Erythroblast (primary cell): ENCODE measurements around the gene RNF31.

Experiments used
- DNase-seq, 2 experiments: peaks; one replicate each; lab custom pipeline; 2025; lab: John Stamatoyannopoulos, UW
- GATA1 ChIP-seq: IDR thresholded peaks from 2 replicates; pipeline ENCODE4 v1.6.1; 2011; ENCODE audit warnings: low read depth, mild to moderate bottlenecking, control low read depth, low read length, moderate library complexity
- POLR2A ChIP-seq: IDR thresholded peaks from 2 replicates; pipeline ENCODE4 v1.6.1; 2011; ENCODE audit warnings: mild to moderate bottlenecking, low read length

The RNF31 gene

DNA sequence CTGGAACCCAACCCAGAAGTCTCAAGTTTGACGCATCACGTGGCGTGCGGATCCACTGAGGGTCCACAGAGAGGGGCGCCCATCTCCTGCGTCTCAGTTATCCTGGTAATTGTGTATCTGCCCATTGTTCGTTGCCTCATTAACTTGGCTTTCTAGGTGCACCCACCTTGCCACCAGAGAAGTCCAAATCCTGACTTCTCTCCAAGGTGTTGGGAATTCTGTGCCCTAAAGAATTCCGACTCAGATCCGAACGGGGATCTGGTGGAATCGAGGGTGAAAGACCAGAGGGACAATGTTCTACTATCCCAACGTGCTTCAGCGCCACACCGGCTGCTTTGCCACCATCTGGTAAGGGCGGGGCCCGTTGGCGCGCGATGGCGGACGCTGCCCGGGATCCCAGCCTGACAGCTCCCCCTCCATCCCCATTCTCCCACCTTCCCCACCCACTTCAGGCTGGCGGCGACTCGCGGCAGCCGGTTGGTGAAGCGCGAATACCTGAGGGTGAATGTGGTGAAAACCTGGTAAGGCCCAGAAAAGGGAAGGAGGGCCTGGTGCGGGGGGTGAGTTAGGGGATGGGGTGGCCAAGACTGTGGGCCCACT lies 25.1 kb downstream of the RNF31 start:
- no peak for DNase-seq
- TF ChIP-seq POLR2A (no peak), GATA1 (no peak)

GRCh38 chr14:24172871-24173281 lies 25.6 kb downstream of the RNF31 start:
- TF ChIP-seq GATA1 = no peak
- no peak for DNase-seq

GRCh38 chr14:24176599-24176998 lies 29.3 kb downstream of the RNF31 start:
- TF ChIP-seq GATA1 (no peak), POLR2A (no peak)
- DNase-seq = no peak

DNA sequence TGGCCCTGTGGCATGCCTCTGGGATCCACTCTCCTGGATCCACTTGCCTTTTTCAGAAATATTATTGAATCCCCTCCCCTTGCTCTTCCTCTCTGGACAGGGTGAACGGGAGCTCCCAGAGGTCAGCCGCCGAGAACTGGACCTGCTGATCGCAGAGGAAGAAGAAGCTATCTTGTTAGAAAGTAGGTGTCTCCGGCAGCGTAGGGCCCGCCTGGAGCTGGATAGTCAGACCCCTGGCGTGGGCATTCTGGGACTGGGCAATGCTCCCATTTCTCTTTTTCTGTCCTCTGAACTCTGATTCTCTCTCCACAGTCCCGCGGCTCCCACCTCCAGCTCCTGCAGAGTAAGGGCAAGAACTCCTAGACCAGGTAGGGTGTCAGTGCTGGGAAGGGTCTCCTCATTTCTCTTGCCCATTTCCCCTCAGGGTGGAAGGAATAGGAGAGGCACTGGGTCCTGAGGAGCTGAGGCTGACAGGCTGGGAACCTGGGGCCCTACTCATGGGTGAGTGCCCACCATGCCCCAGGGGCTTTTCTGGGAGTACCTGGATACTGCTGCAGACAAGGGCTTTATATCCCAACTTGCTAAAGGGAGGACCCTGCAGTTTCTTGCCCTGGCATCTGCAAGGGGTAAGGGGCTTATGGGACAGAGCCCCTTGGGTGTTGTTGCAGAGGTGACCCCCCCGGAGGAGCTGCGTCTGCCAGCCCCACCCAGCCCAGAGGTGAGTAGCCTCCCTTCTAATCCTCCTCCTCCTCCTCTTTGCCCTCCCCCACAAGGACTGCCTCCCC lies 29.9 kb downstream of the RNF31 start:
- TF ChIP-seq POLR2A (no peak), GATA1 (no peak)

GRCh38 chr14:24177891-24178290 lies 30.6 kb downstream of the RNF31 start:
- no peak for DNase-seq
- TF ChIP-seq POLR2A (no peak), GATA1 (no peak)

More for the DNA sequence above, 29.9 kb downstream of the RNF31 start:
- no peak for DNase-seq

DNA sequence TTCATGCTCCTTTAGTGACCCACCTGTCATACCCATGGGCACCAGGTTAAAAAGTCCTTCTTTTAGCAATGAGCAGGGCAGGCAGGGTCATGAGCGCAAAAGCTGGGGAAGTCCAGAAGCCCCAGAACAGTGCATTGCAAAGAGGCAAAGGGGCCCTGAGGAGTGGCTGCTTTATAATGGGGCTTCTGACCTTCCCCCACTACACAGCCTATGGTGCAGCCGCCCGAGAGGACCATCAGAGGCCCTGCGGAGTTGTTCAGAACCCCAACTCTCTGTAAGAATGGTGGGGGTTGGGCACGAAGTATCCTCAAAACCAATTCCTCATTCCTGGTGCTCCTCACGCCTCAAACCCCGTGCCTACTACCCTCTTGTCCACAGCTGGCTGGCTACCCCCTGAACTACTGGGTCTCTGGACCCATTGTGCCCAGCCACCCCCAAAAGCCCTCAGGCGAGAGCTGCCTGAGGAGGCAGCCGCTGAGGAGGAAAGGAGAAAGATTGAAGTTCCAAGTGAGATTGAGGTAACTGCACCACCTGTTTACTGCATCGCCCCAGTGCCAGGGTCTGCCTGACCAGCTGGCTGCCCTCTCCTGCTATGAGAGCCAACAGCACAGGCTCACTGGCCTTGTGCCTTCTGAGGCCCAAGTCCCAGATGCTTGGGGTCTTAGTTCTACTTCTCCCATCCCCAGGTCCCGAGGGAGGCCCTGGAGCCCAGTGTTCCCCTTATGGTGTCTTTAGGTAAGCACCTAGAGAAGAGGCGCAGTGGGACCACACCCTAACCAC lies 31.3 kb downstream of the RNF31 start:
- no peak for DNase-seq
- TF ChIP-seq POLR2A = no peak
- no peak for TF ChIP-seq GATA1

DNA sequence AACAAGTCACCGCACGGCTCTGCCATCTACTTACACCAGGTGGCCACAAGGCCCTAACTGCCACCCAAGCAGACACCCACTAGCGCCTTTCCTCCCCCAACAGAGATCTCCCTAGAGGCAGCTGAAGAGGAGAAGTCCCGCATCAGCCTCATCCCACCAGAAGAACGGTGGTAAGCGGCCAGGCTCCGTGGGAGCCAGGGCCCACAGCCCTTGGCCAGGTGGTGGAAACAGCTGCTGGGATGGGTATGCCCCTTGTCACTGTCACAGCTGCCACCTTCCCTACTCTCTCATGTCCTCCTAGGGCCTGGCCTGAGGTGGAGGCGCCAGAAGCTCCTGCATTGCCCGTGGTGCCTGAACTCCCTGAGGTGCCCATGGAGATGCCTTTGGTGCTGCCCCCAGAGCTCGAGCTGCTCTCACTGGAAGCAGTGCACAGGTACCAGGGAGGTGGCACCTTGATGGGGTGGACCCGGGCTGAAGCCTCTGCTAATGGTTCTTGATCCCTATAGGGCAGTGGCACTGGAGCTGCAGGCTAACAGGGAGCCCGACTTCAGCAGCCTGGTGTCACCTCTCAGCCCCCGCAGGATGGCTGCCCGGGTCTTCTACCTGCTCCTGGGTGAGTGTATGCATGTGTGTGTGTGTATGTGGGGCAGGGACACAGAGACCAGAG lies 32.1 kb downstream of the RNF31 start:
- DNase-seq = no peak
- TF ChIP-seq POLR2A (no peak), GATA1 (no peak)

DNA sequence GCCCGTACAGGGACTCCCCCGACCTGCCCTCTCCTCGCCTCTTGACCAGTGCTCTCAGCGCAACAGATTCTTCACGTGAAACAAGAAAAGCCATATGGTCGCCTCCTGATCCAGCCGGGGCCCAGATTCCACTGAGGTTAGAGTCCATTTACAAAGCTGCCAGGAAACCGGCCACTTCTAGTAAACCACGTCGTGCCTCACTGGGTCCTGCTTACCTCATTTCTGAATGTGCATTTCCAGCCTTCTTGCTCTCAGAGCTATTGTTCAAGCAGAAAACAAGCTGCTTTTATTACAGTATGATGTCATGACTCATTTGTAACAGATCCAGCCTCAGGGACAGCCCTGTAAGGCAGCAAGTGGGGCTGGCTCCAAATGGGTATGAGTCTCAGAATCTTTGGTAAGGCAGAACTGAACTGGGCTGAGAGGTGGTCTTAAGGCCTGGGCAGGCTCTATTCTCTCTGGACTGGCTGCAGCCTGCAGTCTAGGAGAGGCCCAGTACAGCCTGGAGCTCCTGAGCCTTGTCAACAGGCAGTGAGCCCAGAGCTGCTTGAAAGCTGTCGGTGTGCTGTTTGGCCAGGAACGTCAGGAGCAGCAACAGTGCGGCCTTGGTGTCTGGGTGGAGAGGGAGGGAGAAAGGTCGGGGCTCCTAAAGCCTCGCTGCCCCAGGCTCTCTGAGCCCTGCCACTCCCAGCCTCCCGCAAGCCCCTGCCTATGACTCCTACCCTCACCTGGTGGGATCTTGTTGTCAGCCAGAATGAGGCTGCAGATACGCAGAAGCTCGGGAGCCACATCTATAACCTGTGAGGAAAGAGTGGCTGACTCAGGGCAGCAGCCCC lies 32.9 kb downstream of the RNF31 start:
- no peak for DNase-seq
- no peak for TF ChIP-seq POLR2A
- no peak for TF ChIP-seq GATA1

DNA sequence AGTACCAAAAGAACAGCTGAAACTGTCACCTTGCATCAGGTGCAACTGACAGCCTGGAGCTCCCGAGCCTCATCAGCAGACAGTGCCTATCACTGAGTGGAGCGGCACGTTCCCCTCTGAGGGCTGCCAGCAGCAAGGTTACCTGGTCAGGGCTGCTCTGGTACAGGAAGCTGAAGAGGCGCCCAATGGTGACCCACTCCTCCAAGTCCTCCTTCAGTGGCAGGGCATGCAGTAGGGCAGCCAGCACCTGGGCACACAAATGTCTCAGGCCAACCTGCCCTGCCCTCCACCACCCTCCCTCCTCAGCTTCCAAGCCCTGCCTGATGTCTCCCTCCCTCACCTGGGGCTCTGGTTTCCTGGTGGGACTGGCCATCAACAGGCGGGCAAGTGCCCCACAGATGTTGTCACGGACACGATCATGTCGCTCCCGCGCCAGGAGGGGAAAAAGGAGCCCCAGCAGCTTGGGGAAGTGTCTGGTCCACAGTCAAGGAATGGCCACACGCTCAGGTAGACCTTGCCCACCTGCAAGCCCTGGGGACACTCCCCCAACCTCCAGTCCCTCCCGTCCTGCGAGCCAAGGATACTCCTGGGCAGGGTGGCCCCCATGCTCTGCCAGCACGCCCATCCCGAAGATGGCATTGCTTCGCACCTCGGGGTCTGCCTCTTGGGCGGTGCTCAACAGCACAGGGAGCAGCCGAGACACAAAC lies 34.2 kb downstream of the RNF31 start:
- no peak for DNase-seq
- TF ChIP-seq POLR2A (no peak), GATA1 (no peak)

- no peak for TF ChIP-seq GATA1
- TF ChIP-seq POLR2A = no peak
- DNase-seq = no peak
These were observed 35.0 kb downstream of the RNF31 start for GRCh38 chr14:24182110-24182882.

- no peak for TF ChIP-seq POLR2A
- no peak for TF ChIP-seq GATA1
- DNase-seq = no peak
These were observed 35.8 kb downstream of the RNF31 start for GRCh38 chr14:24183014-24183481.
